Activated B cell treated with CpG ODN at 0.5 μM for 24 hours (primary cell): ENCODE data around the gene PLPP1. TPM values are rescaled to one million over a fixed set of nuclear protein-coding genes. Genes with fewer than 3 reads are reported as not detected.

Experiments used
- ATAC-seq: fragments of 200-7000 bp; cut with Tn5 transposase; one replicate; pipeline ENCODE4 v1.10.0; 2021; ENCODE audit warnings: low read depth, mild to moderate bottlenecking, moderate library complexity
- CTCF ChIA-PET: fragments of 350-600 bp; sonication (Branson Sonifier 250); formaldehyde crosslinking; loops from one replicate; lab custom pipeline; 2021; ENCODE audit warnings: antibody characterized with exemption; lab: Charles Lee
- POLR2A ChIA-PET: fragments of 350-600 bp; sonication (Branson Sonifier 250); formaldehyde crosslinking; loops from one replicate; lab custom pipeline; 2021; ENCODE audit warnings: antibody characterized with exemption; lab: Charles Lee
- DNase-seq: peaks from one replicate; pipeline ENCODE4 v3.0.0; 2022
- H3K27ac Mint-ChIP-seq: one replicate; pipeline ENCODE4 v1.8.0; 2020; ENCODE audit warnings: mixed read lengths
- H3K27me3 Mint-ChIP-seq: one replicate; pipeline ENCODE4 v1.8.0; 2021; ENCODE audit warnings: mixed read lengths
- H3K36me3 Mint-ChIP-seq: one replicate; pipeline ENCODE4 v1.8.0; 2021; ENCODE audit warnings: low read depth, mixed read lengths
- H3K4me1 Mint-ChIP-seq: one replicate; pipeline ENCODE4 v1.8.0; 2021; ENCODE audit warnings: mixed read lengths
- H3K4me3 Mint-ChIP-seq: one replicate; pipeline ENCODE4 v1.8.0; 2020; ENCODE audit warnings: mild to moderate bottlenecking, mixed read lengths
- H3K9me3 Mint-ChIP-seq: one replicate; pipeline ENCODE4 v1.8.0; 2020; ENCODE audit warnings: mixed read lengths
- intact Hi-C: fragments of 100-400 bp; cut with micrococcal nuclease; formaldehyde crosslinking; loops from one replicate; pipeline ENCODE4 v1.15.1; 2024
- total RNA-seq: library from RNA; stranded (reverse); gene quantifications from 2 replicates; pipeline ENCODE4 v1.2.3, GENCODE V29; 2022
- TF ChIP-seq, protein P1 (sequence below): fragments of 200-600 bp; IDR thresholded peaks from one replicate; pipeline ENCODE4 v1.8.0; 2022; ENCODE audit warnings: antibody characterized with exemption, mild to moderate bottlenecking

Gene PLPP1
- total RNA-seq, 1 donor from 2014 or later: 12.0 TPM

DNA sequence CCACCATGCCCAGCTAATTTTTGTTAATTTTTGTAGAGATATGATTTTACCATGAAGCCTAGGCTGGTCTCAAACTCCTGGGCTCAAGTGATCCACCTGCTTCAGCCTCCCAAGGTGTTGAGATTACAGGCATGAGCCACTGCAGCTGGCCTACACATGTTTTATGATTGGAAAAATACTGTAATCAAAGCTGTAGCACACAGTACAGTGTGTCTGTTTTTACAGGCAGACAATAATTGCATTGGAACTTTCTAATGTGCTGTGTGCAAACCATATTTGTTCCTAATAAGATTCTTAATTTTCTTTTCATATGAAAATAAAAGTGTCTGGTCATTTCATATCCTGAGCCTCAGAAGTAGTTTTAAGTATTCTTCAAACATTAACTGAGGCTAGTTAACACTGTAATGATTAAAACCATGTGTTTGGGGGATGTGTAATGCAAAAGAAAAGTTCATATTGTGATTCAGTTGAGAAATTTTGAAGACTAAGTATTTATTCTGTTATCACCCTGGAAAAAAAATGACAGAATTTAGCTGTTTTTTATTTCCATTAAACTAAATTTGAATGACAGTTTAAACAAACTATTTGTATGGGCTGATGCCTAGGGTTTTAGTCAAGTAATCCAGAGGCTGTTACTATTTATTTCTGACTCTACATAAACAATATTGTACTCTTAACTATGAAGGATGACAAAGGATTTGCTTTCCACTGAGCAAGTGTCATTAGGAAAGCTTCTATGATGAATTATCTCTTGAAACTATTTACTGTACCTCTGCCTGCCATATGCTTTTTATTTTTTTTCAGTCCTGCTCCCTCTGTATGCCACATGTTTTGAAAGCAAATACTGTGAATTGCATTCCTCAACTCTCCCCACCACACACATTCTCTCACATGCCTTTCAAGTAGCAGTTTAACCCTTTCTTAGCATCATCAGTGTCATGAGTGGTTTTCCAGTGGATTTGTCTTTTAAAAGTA, 115.5 kb downstream of the PLPP1 start:
- POLR2A ChIA-PET: no interaction called here
- Mint-ChIP-seq H3K4me3 (no peak overlapping the region), H3K36me3 (peaks cover 72% of the 10 kb centered on the region), H3K4me1 (peaks cover 14% of the 10 kb centered on the region), H3K27me3 (no peaks in the 10 kb centered on the region), H3K9me3 (no peaks in the 10 kb centered on the region), H3K27ac (no peak overlapping the region)
- DNase-seq (no peak), ATAC-seq (no peak)
- TF ChIP-seq, protein P1, sequence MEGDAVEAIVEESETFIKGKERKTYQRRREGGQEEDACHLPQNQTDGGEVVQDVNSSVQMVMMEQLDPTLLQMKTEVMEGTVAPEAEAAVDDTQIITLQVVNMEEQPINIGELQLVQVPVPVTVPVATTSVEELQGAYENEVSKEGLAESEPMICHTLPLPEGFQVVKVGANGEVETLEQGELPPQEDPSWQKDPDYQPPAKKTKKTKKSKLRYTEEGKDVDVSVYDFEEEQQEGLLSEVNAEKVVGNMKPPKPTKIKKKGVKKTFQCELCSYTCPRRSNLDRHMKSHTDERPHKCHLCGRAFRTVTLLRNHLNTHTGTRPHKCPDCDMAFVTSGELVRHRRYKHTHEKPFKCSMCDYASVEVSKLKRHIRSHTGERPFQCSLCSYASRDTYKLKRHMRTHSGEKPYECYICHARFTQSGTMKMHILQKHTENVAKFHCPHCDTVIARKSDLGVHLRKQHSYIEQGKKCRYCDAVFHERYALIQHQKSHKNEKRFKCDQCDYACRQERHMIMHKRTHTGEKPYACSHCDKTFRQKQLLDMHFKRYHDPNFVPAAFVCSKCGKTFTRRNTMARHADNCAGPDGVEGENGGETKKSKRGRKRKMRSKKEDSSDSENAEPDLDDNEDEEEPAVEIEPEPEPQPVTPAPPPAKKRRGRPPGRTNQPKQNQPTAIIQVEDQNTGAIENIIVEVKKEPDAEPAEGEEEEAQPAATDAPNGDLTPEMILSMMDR: no peak
- CTCF ChIA-PET: no interaction called here
- intact Hi-C loops: no loop called here

DNA sequence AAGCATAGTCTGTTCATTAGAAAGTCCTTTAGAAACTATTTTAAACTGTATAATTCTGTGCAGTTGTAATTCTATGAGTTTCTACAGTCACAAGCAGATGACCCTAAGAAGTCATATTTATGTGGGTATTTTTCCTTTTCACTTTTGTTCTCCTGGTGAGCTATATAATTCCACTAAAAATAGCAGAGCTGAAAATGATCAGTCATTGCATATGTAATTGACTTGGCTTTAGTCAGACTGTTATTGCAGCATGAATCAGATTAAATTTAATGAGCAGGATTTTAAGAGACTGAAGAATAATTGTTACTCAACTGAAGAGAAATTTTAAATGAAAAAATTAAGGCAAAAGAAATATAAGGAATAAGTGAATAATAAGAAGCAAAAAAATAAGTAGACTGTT, 118.5 kb downstream of the PLPP1 start:
- CTCF ChIA-PET: no interaction called here
- Mint-ChIP-seq H3K9me3 (no peaks in the 10 kb centered on the region), H3K4me1 (peaks cover 14% of the 10 kb centered on the region), H3K27me3 (no peaks in the 10 kb centered on the region), H3K4me3 (no peak overlapping the region), H3K36me3 (peaks cover 66% of the 10 kb centered on the region), H3K27ac (no peak overlapping the region)
- POLR2A ChIA-PET: no interaction called here
- ATAC-seq: no peak
- TF ChIP-seq, protein P1: no peak
- intact Hi-C loops: no loop called here
- no peak for DNase-seq

DNA sequence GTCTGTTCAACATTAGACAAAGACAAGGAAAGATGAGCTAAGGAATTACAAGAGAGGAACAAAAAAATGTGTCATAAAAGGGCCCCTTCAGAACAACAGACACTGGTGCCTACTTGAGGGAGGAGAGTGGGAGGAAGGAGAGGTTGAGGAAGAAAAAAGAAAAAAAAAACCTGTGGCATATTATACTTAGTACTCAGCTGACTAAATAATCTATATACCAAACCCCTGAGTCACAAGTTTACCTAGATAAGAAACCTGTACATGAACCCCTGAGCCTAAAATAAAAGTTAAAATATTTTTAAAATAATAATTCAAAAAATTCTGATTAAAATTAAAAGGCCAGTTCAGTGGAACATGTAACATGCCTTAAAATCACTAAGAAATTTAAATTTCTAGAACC, 119.7 kb downstream of the PLPP1 start:
- DNase-seq (no peak), ATAC-seq (no peak)
- Mint-ChIP-seq H3K27ac (no peak overlapping the region), H3K4me1 (peaks cover 6% of the 10 kb centered on the region), H3K27me3 (no peaks in the 10 kb centered on the region), H3K36me3 (peaks cover 64% of the 10 kb centered on the region), H3K4me3 (no peak overlapping the region), H3K9me3 (no peaks in the 10 kb centered on the region)
- TF ChIP-seq, protein P1: no peak
- POLR2A ChIA-PET: no interaction called here
- intact Hi-C loops: no loop called here
- CTCF ChIA-PET: no interaction called here

DNA sequence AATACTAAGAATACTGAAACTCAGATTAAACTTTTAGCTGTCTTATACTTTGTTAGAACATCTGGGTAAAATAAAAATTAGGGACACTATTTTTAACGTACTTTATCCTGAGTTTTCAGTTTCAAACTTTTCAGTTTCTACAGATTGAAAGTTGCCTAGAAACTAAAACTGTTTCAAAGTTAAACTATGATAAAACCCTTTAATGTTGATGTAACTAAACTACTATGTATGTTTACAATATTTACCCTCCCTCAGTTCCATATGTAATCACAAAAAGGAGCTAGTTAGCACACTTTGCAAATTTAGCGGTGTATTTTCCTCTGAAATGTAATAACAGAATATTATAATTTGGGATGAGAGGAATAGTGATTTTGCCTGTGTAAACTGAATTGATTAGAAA, 121.1 kb downstream of the PLPP1 start:
- TF ChIP-seq, protein P1: no peak
- Mint-ChIP-seq H3K4me1 (peaks cover 2% of the 10 kb centered on the region), H3K27me3 (no peaks in the 10 kb centered on the region), H3K9me3 (no peaks in the 10 kb centered on the region), H3K4me3 (no peak overlapping the region), H3K36me3 (peaks cover 57% of the 10 kb centered on the region), H3K27ac (no peak overlapping the region)
- ATAC-seq (no peak), DNase-seq (no peak)
- intact Hi-C loops: no loop called here
- ChIA-PET POLR2A (no interaction called here), CTCF (no interaction called here)

- DNase-seq (no peak), ATAC-seq (no peak)
- TF ChIP-seq, protein P1: no peak
- H3K4me1 Mint-ChIP-seq: peaks cover 2% of the 10 kb centered on the region
- intact Hi-C loops: no loop called here
- CTCF ChIA-PET: no interaction called here
- peaks cover 61% of the 10 kb centered on the region for H3K36me3 Mint-ChIP-seq
- H3K27ac Mint-ChIP-seq: no peak overlapping the region
- H3K9me3 Mint-ChIP-seq: no peaks in the 10 kb centered on the region
- POLR2A ChIA-PET: no interaction called here
- H3K4me3 Mint-ChIP-seq: no peak overlapping the region
- H3K27me3 Mint-ChIP-seq: no peaks in the 10 kb centered on the region
Observed at GRCh38 chr5:55411876-55412275, 122.9 kb downstream of the PLPP1 start.
